ENCODE measurements around the gene ING5. TPM values are rescaled to one million over a fixed set of nuclear protein-coding genes. Genes with fewer than 3 reads are reported as not detected.

The ING5 gene
- total RNA-seq, 2 donors from 2014 or later = 21.9 to 32.7 TPM

- no peaks in the 10 kb centered on the region for H3K9me3 ChIP-seq
- TF ChIP-seq CTCF (IDR thresholded peaks at IDR 0.05) = no peak
- H3K4me1 ChIP-seq = peaks cover 0 to 12% of the 10 kb centered on the region in 2 donors
- H3K4me3 ChIP-seq = no peak overlapping the region
- no peak for DNase-seq (ENCODE audit: low spot score)
- H3K36me3 ChIP-seq = peaks cover 13% of the 10 kb centered on the region
- no peaks in the 10 kb centered on the region for H3K27me3 ChIP-seq
- H3K27ac ChIP-seq = no peak overlapping the region
Measured at GRCh38 chr2:241678784-241679540, 22.9 kb upstream of the ING5 start.

GRCh38 chr2:241680044-241680443 lies 21.8 kb upstream of the ING5 start:
- H3K4me3 ChIP-seq = no peak overlapping the region
- DNase-seq (ENCODE audit: low spot score) = no peak
- H3K36me3 ChIP-seq = peaks cover 13% of the 10 kb centered on the region
- TF ChIP-seq CTCF (IDR thresholded peaks at IDR 0.05) = no peak
- H3K27me3 ChIP-seq = no peaks in the 10 kb centered on the region
- H3K4me1 ChIP-seq = peaks cover 0 to 12% of the 10 kb centered on the region in 2 donors
- no peaks in the 10 kb centered on the region for H3K9me3 ChIP-seq
- H3K27ac ChIP-seq = no peak overlapping the region

- no peak for TF ChIP-seq CTCF (IDR thresholded peaks at IDR 0.05)
- no peaks in the 10 kb centered on the region for H3K27me3 ChIP-seq
- H3K27ac ChIP-seq = peak overlapping the region; percentile 27 to 40
- no peak overlapping the region for H3K4me3 ChIP-seq
- no peaks in the 10 kb centered on the region for H3K9me3 ChIP-seq
- peaks cover 13% of the 10 kb centered on the region for H3K36me3 ChIP-seq
- peaks cover 0 to 17% of the 10 kb centered on the region in 2 donors for H3K4me1 ChIP-seq
- no peak for DNase-seq (ENCODE audit: low spot score)
Measured at GRCh38 chr2:241680827-241681599, 20.8 kb upstream of the ING5 start.

- peaks cover 17% of the 10 kb centered on the region for H3K36me3 ChIP-seq
- no peaks in the 10 kb centered on the region for H3K27me3 ChIP-seq
- H3K4me1 ChIP-seq = peaks cover 0 to 33% of the 10 kb centered on the region in 2 donors
- H3K9me3 ChIP-seq = no peaks in the 10 kb centered on the region
- no peak for TF ChIP-seq CTCF (IDR thresholded peaks at IDR 0.05)
- peak overlapping the region; percentile 95 to 96 for H3K4me3 ChIP-seq
- H3K27ac ChIP-seq = peak overlapping the region; percentile 89 to 97
- DNase-seq (ENCODE audit: low spot score) = no peak
Measured at GRCh38 chr2:241686324-241686649, 15.6 kb upstream of the ING5 start.

GRCh38 chr2:241686650-241687425 lies 15.0 kb upstream of the ING5 start, which contains the start of gene DTYMK:
Gene DTYMK (minus strand): TSS chr2:241686815. CDS start chr2:241686783, 32 bp downstream.
- Histone ChIP-seq H3K4me3 (peak within 1 kb of the TSS; percentile 95 to 96), H3K36me3 (peaks cover 22% of the 10 kb centered on the region)

More at GRCh38 chr2:241686650-241687425, 15.0 kb upstream of the ING5 start, which contains the start of gene DTYMK:
- no peaks in the 10 kb centered on the region for H3K27me3 ChIP-seq
- peak in 1 of 2 donors; percentile 9 for TF ChIP-seq CTCF (IDR thresholded peaks at IDR 0.05)
- H3K9me3 ChIP-seq = no peaks in the 10 kb centered on the region
- peaks cover 0 to 28% of the 10 kb centered on the region in 2 donors for H3K4me1 ChIP-seq
- H3K27ac ChIP-seq = peak within 1 kb of the TSS; percentile 89 to 97
- DNase-seq (ENCODE audit: low spot score) = peak; percentile 96
